ENCODE measurements around the gene MRPL20.

MRPL20 gene

GRCh38 chr1:1359664-1360468 lies 47.2 kb downstream of the MRPL20 start:
- DNase-seq = no peak

DNA sequence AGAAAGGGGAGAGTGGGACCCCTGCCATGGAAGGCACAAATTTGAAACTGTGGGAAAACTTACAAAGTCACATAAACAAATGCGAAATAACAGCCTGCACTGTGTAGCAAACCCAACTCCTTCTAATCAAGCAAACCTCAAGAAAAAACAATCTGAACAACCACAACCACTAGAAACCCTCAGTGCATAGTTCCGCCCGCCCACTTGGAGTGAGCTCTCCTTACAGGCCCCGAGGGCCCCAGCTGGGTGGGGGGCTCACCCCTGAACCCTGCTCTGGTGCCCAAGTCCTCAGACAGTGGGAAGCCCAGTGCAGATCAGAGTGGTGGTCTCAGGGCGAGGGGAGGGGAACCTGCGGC lies 47.8 kb downstream of the MRPL20 start:
- DNase-seq = no peak

DNA sequence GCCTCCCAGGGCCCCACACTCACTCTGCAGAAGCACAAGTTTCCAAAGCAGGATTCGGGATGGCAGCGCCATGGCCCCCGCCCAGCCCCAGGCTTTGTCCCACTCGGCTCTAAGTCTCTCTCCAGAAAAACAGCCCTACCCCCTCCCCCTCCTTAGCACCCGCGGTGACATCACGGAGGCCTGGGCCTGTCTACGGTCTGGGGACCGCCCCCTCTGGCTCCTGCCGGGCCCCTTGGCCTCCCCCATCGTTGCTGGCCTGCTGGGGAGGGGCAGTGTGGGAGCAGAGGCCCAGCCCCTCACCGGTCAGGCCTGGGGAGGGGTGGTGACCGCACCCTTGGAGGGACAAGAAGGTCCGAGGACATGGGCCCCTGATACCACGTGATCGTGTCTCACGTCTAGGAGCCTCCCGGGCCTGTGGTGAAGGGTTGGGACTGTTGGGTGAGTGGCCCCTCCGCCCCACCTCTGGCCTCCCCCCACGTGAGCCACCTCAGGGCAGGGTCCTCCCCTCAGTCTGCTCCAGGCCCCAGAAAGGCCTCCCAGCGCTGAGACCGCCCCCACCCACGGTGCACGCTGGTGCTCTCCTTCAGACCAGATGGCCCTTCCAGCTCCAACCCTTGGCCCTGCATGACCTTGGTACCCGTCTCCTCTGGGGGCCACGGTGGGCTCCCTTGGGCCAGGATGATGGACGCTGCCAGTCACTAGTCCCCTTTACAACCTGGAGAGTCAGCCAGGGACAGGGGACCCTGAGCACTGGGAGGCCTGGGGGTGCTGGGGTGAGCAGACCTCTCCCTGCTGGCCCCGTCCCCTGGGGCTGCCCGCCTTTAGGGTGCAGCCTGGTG lies 48.4 kb downstream of the MRPL20 start, which contains the start of gene MXRA8:
Gene MXRA8 (minus strand): TSS at position 123 of the 839 bp plus-strand sequence. CDS start 51 bp downstream, at position 72.
- no peak for DNase-seq

- DNase-seq = no peak
Observed at GRCh38 chr1:1357871-1358432, 49.1 kb downstream of the MRPL20 start.

DNA sequence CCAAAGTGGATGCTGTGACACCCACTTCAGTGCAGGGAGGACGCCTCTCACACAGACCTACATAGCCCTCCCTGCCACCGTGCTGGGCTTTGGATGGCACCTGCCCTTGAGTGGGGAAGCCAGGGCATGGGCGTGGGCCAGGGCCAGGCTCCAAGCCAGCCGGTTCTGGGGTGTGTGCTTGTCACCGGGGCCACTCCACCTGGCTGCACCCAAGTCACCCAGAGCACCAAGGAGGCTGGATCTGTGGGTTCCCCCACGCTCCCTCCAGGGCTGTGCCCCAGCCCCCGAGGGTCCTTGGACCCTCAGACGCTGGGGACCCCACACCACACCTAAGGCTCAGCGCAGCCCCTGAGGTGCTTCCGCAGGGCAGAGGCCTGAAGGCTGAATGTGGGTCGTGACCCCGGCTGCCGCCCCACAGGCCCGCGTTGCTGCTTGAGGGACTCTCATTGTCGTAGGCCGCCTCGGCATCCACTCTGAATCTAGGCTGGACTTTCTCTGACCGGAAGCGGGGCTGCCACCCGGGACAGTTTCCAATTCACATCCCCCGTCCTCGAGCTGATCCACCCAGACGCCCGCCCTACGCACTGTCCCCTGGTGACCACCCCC lies 50.2 kb downstream of the MRPL20 start:
- DNase-seq = no peak

DNA sequence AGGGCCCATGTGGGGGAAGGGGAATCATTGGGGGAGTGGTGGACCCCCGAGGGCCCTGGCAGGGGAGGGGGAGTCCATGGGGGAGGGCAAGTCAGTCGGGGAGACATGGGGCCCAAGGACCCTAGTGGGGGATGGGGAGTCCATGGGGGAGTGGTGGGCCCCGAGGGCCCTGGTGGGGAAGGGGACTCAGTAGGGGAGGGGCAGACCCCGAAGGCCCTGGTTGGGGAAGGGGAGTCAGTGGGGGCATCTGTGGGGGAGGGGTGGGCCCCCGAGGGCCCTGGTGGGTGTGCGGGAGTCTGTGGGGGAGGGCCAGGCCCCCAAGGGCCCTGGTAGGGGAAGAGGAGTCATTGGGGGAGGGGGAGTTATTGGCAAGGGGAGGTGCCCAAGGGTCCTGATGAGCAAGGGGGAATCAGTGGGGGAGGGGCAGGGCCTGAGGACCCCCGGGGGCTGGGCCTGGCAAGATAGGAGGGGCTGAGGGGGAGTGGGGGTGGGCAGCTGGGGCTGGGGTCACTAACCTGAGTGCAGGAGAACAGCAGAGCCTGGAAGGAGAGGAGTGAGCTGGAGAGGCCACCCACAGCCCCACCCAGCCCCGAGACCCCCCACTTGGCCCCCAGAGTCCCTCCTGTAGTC lies 50.8 kb downstream of the MRPL20 start:
- DNase-seq = no peak

DNA sequence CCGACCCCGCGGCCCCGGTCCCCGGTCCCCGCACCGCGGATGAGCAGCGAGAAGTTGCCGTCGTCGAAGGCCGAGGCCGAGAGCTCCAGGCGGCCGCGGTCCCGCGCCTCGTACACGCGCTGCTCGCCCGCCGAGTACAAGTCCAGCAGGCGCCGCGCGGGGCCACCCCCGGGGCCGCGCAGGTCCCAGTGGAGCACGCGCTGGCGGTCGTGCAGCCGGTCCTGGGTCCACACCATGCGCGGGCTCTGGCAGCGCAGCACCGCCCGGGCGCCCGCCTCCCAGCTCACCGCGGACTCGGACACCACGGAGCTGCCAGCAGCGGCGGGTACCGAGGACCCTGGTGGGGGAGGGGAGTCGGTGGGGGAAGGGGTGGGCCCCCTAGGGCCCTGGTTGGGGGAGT lies 51.7 kb downstream of the MRPL20 start:
- DNase-seq = no peak

DNA sequence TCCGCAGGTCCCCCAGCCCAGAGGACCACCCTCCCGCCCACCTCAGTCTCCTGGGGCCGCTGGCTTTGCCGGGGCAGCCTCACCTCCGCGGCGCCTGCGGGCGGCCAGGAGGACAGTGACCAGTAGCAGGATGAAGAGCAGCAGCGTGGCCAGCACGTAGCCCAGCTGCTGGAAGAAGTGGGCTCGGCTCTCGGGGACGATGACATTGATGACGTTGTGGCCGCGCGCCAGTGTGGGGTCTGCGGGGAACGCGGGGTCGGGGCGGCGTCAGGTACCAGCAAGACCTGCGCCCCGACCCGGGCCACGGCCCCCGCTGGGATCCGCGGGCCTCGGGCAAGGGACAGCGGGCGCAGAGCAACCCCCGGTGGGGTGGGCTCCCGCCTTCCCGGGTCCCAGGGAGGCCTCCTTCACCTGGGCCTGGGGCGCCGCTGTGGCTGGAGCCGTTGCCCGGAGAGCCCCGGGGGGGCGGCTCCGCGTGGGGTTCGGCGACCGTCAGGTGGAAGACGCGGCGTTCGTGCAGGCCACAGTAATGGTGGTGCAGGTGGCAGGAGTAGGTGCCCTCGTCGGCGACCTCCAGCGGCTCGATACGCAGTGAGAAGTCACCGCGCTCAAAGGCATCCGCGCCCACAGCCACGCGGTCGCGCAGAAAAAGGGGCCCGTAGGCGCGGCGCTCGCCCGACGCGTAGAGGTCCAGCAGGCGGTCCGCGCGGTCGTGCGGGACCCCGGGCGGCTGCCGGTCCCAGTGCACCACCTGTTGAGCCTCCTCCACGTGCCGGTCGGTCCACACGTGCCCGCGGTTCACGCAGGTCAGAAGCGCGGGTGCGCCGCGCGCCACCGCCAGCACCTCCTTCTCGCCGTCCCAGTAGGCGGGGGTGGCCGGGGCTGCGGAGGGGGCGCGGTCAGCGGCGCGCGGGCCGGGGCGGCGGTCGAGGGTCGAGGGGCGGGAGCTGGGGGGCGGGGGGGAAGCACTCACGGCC lies 52.5 kb downstream of the MRPL20 start:
- DNase-seq = no peak

DNA sequence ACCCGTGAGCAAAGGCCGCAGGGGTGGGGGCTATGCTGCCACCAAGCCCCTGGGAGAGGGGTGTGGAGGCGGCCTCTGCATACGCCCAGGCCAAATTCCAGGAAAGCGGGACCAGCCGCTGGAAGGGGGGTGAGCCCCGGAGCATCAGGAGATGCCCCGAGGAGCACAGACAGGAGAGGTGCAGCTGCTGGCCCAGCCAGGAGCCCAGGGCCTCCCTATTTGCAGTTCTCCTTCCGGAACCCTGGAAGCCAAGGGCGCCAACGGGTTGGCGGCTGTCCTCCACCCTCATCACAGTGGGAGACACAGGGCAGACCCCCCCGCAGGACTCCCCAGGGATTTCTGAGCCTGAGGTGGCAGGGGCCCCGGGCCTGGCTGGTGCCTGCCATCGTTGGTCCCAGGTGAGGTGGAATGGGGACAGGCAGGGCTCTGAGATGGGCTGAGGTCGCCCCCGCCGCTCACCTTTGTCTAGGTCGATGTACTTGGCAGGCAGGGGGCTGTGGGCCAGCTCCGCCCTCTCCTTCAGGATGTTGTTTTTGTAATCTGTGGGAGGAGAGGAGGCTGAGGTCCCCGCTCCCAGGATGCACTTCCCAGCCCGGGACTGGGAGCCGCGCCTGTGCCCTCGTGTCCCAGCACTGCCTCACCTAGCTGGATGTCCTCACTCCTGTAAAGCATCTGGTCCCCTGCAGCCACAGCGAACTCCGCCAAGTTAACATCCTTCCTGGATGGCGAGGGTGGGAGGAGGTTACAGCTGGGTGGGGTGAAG lies 53.5 kb downstream of the MRPL20 start:
- no peak for DNase-seq

DNA sequence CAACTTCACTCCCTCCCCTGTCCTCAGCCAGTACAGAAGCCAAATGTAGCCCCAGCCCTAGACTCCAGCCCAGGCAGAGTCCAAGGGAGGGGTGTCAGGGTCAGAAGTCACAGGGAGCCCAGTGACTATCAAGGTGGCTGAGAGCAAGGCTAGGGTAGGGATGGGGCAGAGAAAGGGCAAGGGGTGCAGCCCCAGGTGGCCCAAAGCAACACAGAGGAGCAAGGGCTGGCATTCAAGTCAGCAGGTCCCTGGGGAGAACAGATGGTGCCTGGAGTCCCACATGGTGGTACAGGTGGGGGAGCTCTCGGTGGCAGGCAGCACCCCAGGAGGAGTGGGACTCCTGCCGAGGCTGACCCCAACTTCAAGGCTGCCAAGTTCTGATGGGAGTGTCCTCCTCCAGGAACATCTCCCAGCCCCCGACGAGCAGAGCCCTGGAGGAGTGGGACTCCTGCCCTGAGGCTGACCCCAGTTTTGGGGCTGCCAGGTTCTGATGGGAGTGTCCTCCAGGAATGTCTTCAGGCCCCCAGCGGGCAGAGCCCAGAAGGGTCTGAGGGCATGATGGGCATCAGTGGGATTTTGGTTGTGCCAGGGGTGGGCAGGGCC lies 54.2 kb downstream of the MRPL20 start:
- DNase-seq = no peak

Data from NCI-H774 (cell line).